K562 (cell line): Measurements from ENCODE around the gene GALM. TPM values are rescaled to one million over a fixed set of nuclear protein-coding genes. Genes with fewer than 3 reads are reported as not detected.

ENCODE experiments used
- EP400 ChIP-seq: fragments of 450-650 bp; IDR thresholded peaks from 2 replicates; pipeline ENCODE4 v1.6.1; 2017; ENCODE audit warnings: antibody characterized with exemption, mild to moderate bottlenecking, moderate library complexity
- FOXK2 ChIP-seq, 2 experiments: fragments of 450-650 bp; IDR thresholded peaks in 1 of 2; conservative IDR thresholded peaks in 1 of 2; 2 replicates each; pipeline ENCODE4 v1.6.1; 2016; ENCODE audit warnings: low read depth in 2 of 2, mild to moderate bottlenecking in 1 of 2
- ILF3 ChIP-seq: fragments of 450-650 bp; IDR thresholded peaks from 2 replicates; pipeline ENCODE4 v1.6.1; 2018; ENCODE audit warnings: antibody characterized with exemption, mild to moderate bottlenecking, moderate library complexity, borderline replicate concordance
- MEF2A ChIP-seq: IDR thresholded peaks from 2 replicates; pipeline ENCODE4 v1.6.1; 2011; ENCODE audit warnings: low read depth, mild to moderate bottlenecking, low read length, moderate library complexity; ENCODE audit not compliant: control insufficient read depth
- MEF2D ChIP-seq: conservative IDR thresholded peaks from 2 replicates; pipeline ENCODE4 v1.6.1; 2016; ENCODE audit warnings: low read depth, missing genetic modification characterization, missing compliant biosample characterization
- NFIC ChIP-seq: fragments of 450-650 bp; IDR thresholded peaks from 2 replicates; pipeline ENCODE4 v1.6.1; 2017; ENCODE audit warnings: mild to moderate bottlenecking, inconsistent platforms
- NR3C1 ChIP-seq: sonication (generic); formaldehyde crosslinking; IDR thresholded peaks from 2 replicates; pipeline ENCODE4 v1.8.1; 2022; ENCODE audit warnings: missing genetic modification reagents
- PHB2 ChIP-seq: fragments of 450-650 bp; IDR thresholded peaks from 2 replicates; pipeline ENCODE4 v1.6.1; 2017; ENCODE audit warnings: low read depth
- SMARCA5 ChIP-seq: fragments of 450-650 bp; IDR thresholded peaks from 2 replicates; pipeline ENCODE4 v1.6.1; 2016
- SMARCE1 ChIP-seq: fragments of 450-650 bp; IDR thresholded peaks from 2 replicates; pipeline ENCODE4 v1.7.1; 2016; ENCODE audit warnings: mild to moderate bottlenecking
- SP1 ChIP-seq: sonication (generic); formaldehyde crosslinking; IDR thresholded peaks from 2 replicates; pipeline ENCODE4 v1.8.1; 2022; ENCODE audit warnings: mild to moderate bottlenecking, missing genetic modification reagents
- SP2 ChIP-seq: IDR thresholded peaks from 2 replicates; pipeline ENCODE4 v1.6.1; 2011; ENCODE audit warnings: mild to moderate bottlenecking, low read depth, low read length, moderate library complexity; ENCODE audit not compliant: poor library complexity, severe bottlenecking; ENCODE audit errors: extremely low read depth
- ZNF408 ChIP-seq: fragments of 250-450 bp; sonication (Bioruptor Pico); IDR thresholded peaks from 2 replicates; pipeline ENCODE4 v1.4.0; 2020; ENCODE audit warnings: low read depth, mild to moderate bottlenecking, moderate library complexity
- ZNF766 ChIP-seq: fragments of 200-800 bp; sonication (Bioruptor generic); conservative IDR thresholded peaks from 2 replicates; pipeline ENCODE4 v1.6.1; 2016; ENCODE audit warnings: missing genetic modification characterization, missing compliant biosample characterization
- polyA plus RNA-seq, 8 experiments: library from polyadenylated mRNA; depleted of rRNA in 4 of 8; stranded (reverse) in 5 of 8; unstranded in 3 of 8; fragments of >200 nt; fragmentation: Nextera tagmentation in 2 of 8; fragmentation: Illumina TruSeq in 1 of 8; extraction: Ambion mirVana in 2 of 8; extraction: Trizol in 1 of 8; gene quantifications; 2 replicates each; pipeline versions ENCODE4 v1.2.1 to v1.2.3, GENCODE V29; 2011 to 2014; ENCODE audit warnings: inconsistent platforms in 1 of 8, missing spikeins in 1 of 8
- total RNA-seq, 7 experiments: library from RNA; depleted of rRNA in 6 of 7; stranded (reverse); fragments of >200 nt in 6 of 7; fragmentation: Illumina TruSeq in 2 of 7; extraction: Trizol in 2 of 7; gene quantifications; 2 replicates each; pipeline versions ENCODE4 v1.2.1 to v1.2.3, GENCODE V29; 2011 to 2021; ENCODE audit warnings: low replicate concordance in 1 of 7
- TF ChIP-seq, protein P1 (sequence below): fragments of 250-450 bp; sonication (Bioruptor Pico); IDR thresholded peaks from 2 replicates; pipeline ENCODE4 v1.5.1; 2021; ENCODE audit warnings: mild to moderate bottlenecking
- TF ChIP-seq, protein P2 (sequence below): fragments of 250-450 bp; sonication (Bioruptor Pico); IDR thresholded peaks from 2 replicates; pipeline ENCODE4 v1.8.0; 2021; ENCODE audit warnings: mild to moderate bottlenecking, moderate library complexity
- TF ChIP-seq, protein P3 (sequence below): fragments of 150-350 bp; IDR thresholded peaks from 2 replicates; pipeline ENCODE4 v1.6.1; 2014; ENCODE audit warnings: low read depth, mild to moderate bottlenecking, low read length, borderline replicate concordance
- TF ChIP-seq, protein P4 (sequence below): fragments of 450-650 bp; conservative IDR thresholded peaks from 2 replicates; pipeline ENCODE4 v1.6.1; 2016; ENCODE audit warnings: missing genetic modification characterization, low read depth, mild to moderate bottlenecking, missing compliant biosample characterization, moderate library complexity

GALM gene
- total and polyA plus RNA-seq, 9 of the 15 experiments (the other 6 are each of a cell fraction or from before 2014, with no cell fraction given): 22.1 to 51.7 (median 27.9) TPM

DNA sequence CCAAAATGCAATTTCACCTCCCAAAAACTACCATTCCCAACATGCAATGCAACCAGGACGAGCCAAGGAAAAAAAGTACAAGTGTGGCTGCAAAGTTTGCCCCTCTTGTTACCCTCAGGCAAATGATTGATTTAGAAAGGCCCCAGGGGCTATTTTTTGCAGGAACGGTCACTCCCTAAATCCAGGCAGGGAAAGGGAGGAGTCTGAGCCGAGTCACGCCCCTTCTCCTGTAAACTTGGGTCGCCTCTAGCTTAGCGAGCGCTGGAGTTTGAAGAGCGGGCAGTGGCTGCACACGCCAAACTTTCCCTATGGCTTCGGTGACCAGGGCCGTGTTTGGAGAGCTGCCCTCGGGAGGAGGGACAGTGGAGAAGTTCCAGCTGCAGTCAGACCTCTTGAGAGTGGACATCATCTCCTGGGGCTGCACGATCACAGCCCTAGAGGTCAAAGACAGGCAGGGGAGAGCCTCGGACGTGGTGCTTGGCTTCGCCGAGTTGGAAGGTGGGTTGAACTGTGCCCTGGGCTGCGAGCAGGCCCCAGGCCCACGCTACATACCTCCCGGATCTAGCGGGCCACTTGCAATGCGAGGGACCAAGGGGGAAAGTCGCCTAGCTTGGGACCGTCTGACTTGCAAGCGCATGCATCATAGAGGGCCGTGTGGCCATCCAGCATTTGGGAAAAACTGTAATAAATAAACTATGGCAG lies at the start of gene GALM (continued):
- TF ChIP-seq, protein P1, sequence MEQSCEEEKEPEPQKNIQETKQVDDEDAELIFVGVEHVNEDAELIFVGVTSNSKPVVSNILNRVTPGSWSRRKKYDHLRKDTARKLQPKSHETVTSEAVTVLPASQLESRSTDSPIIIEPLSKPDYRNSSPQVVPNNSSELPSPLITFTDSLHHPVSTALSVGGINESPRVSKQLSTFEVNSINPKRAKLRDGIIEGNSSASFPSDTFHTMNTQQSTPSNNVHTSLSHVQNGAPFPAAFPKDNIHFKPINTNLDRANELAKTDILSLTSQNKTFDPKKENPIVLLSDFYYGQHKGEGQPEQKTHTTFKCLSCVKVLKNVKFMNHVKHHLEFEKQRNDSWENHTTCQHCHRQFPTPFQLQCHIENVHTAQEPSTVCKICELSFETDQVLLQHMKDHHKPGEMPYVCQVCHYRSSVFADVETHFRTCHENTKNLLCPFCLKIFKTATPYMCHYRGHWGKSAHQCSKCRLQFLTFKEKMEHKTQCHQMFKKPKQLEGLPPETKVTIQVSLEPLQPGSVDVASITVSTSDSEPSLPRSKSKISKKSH (CRISPR knock-in tag): no peak
- TF ChIP-seq, protein P2, sequence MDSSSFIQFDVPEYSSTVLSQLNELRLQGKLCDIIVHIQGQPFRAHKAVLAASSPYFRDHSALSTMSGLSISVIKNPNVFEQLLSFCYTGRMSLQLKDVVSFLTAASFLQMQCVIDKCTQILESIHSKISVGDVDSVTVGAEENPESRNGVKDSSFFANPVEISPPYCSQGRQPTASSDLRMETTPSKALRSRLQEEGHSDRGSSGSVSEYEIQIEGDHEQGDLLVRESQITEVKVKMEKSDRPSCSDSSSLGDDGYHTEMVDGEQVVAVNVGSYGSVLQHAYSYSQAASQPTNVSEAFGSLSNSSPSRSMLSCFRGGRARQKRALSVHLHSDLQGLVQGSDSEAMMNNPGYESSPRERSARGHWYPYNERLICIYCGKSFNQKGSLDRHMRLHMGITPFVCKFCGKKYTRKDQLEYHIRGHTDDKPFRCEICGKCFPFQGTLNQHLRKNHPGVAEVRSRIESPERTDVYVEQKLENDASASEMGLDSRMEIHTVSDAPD (CRISPR knock-in tag): no peak
- TF ChIP-seq FOXK2 (conservative IDR thresholded peaks at IDR 0.05 in 1 of 2, IDR thresholded peaks at IDR 0.05 in 1 of 2; ENCODE audit: low read depth in 2 of 2) (peak; percentile 62 to 74; a peak in 3 of 4 replicates), MEF2A (no peak), ILF3 (no peak), EP400 (peak; percentile 21), ZNF766 (peak; percentile 87), ZNF408 (CRISPR knock-in tag) (no peak), NR3C1 (CRISPR knock-in tag) (no peak), SP1 (peak; percentile 85), SMARCA5 (no peak), MEF2D (no peak; the same call in 1 of the 2 replicates), NFIC (no peak), SMARCE1 (no peak; the same call in 1 of the 2 replicates), PHB2 (no peak), SP2 (no peak)
- TF ChIP-seq, protein P3, sequence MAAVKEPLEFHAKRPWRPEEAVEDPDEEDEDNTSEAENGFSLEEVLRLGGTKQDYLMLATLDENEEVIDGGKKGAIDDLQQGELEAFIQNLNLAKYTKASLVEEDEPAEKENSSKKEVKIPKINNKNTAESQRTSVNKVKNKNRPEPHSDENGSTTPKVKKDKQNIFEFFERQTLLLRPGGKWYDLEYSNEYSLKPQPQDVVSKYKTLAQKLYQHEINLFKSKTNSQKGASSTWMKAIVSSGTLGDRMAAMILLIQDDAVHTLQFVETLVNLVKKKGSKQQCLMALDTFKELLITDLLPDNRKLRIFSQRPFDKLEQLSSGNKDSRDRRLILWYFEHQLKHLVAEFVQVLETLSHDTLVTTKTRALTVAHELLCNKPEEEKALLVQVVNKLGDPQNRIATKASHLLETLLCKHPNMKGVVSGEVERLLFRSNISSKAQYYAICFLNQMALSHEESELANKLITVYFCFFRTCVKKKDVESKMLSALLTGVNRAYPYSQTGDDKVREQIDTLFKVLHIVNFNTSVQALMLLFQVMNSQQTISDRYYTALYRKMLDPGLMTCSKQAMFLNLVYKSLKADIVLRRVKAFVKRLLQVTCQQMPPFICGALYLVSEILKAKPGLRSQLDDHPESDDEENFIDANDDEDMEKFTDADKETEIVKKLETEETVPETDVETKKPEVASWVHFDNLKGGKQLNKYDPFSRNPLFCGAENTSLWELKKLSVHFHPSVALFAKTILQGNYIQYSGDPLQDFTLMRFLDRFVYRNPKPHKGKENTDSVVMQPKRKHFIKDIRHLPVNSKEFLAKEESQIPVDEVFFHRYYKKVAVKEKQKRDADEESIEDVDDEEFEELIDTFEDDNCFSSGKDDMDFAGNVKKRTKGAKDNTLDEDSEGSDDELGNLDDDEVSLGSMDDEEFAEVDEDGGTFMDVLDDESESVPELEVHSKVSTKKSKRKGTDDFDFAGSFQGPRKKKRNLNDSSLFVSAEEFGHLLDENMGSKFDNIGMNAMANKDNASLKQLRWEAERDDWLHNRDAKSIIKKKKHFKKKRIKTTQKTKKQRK: no peak
- TF ChIP-seq, protein P4, sequence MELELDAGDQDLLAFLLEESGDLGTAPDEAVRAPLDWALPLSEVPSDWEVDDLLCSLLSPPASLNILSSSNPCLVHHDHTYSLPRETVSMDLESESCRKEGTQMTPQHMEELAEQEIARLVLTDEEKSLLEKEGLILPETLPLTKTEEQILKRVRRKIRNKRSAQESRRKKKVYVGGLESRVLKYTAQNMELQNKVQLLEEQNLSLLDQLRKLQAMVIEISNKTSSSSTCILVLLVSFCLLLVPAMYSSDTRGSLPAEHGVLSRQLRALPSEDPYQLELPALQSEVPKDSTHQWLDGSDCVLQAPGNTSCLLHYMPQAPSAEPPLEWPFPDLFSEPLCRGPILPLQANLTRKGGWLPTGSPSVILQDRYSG (tag): no peak
